ENCODE data around the gene COX15. TPM values are rescaled to one million over a fixed set of nuclear protein-coding genes. Genes with fewer than 3 reads are reported as not detected.

Gene COX15
- total RNA-seq, 4 donors from 2014 or later: 8.0 to 39.0 (median 31.1) TPM

GRCh38 chr10:99700649-99701048, 31.3 kb downstream of the COX15 start:
- Histone ChIP-seq H3K27ac (no peak overlapping the region), H3K9me3 (no peaks in the 10 kb centered on the region), H3K36me3 (peaks cover 0 to 29% (median 8%) of the 10 kb centered on the region in 4 donors), H3K4me1 (no peaks in the 10 kb centered on the region), H3K27me3 (no peaks in the 10 kb centered on the region), H3K4me3 (no peak overlapping the region)
- intact Hi-C loops (cut with DNase I; ENCODE audit: low total_unique reads) (loop anchor here (5.0 kb wide), 1 partner anchor 138 kb away; no protein-coding TSS in a partner anchor), in situ Hi-C loops (cut with MboI; ENCODE audit: low pct_ligation_motif_present in 1 of 4, low pct_unique_long_range_greater_than_20kb in 1 of 4, low sequenced_read_pairs in 3 of 4) (loop anchor here in 1 of 4 donors (25.0 kb wide), 1 partner anchor 313 kb away; no protein-coding TSS in a partner anchor)
- TF ChIP-seq POLR2A (IDR thresholded peaks at IDR 0.05) (no peak), CTCF (IDR thresholded peaks at IDR 0.05) (no peak), POLR2AphosphoS5 (IDR thresholded peaks at IDR 0.05) (no peak), EP300 (IDR thresholded peaks at IDR 0.05; ENCODE audit: low read depth) (no peak)
- WGBS, 2 donors (ENCODE audit: low coverage in 1 of 2): 90 to 100% methylated on average over 2 to 4 of the region's 4 CpGs
- no peak for DNase-seq

- no peaks in the 10 kb centered on the region for H3K27me3 ChIP-seq
- H3K4me3 ChIP-seq: no peak overlapping the region
- H3K27ac ChIP-seq: no peak overlapping the region
- WGBS, 2 donors (ENCODE audit: low coverage in 1 of 2): 87 to 90% methylated on average over 6 to 8 of the region's 8 CpGs
- TF ChIP-seq POLR2A (IDR thresholded peaks at IDR 0.05): no peak
- TF ChIP-seq EP300 (IDR thresholded peaks at IDR 0.05; ENCODE audit: low read depth): no peak
- H3K36me3 ChIP-seq: peaks cover 0 to 29% (median 7%) of the 10 kb centered on the region in 4 donors
- intact Hi-C loops (cut with DNase I; ENCODE audit: low total_unique reads): no loop called here
- no peaks in the 10 kb centered on the region for H3K4me1 ChIP-seq
- in situ Hi-C loops (cut with MboI; ENCODE audit: low pct_ligation_motif_present in 1 of 4, low pct_unique_long_range_greater_than_20kb in 1 of 4, low sequenced_read_pairs in 3 of 4): no loop called here
- no peak for DNase-seq
- H3K9me3 ChIP-seq: no peaks in the 10 kb centered on the region
Measured at GRCh38 chr10:99698504-99699080, 33.3 kb downstream of the COX15 start.

- intact Hi-C loops (cut with DNase I; ENCODE audit: low total_unique reads) (no loop called here), in situ Hi-C loops (cut with MboI; ENCODE audit: low pct_ligation_motif_present in 1 of 4, low pct_unique_long_range_greater_than_20kb in 1 of 4, low sequenced_read_pairs in 3 of 4) (no loop called here)
- Histone ChIP-seq H3K36me3 (peaks cover 0 to 39% (median 7%) of the 10 kb centered on the region in 4 donors), H3K4me1 (no peaks in the 10 kb centered on the region), H3K4me3 (no peak overlapping the region), H3K9me3 (no peaks in the 10 kb centered on the region), H3K27me3 (no peaks in the 10 kb centered on the region), H3K27ac (no peak overlapping the region)
- 93 to 100% methylated on average over 2 to 6 of the region's 6 CpGs for WGBS, 2 donors (ENCODE audit: low coverage in 1 of 2)
- TF ChIP-seq EP300 (IDR thresholded peaks at IDR 0.05; ENCODE audit: low read depth): no peak
- TF ChIP-seq POLR2A (IDR thresholded peaks at IDR 0.05): no peak
- TF ChIP-seq POLR2AphosphoS5 (IDR thresholded peaks at IDR 0.05): no peak
- no peak for TF ChIP-seq CTCF (IDR thresholded peaks at IDR 0.05)
- no peak for DNase-seq
Measured at GRCh38 chr10:99695761-99696160, 36.2 kb downstream of the COX15 start.

- 86 to 93% methylated on average over 3 of the region's 3 CpGs for WGBS, 2 donors (ENCODE audit: low coverage in 1 of 2)
- TF ChIP-seq POLR2A (IDR thresholded peaks at IDR 0.05): no peak
- H3K36me3 ChIP-seq: peaks cover 0 to 39% (median 7%) of the 10 kb centered on the region in 4 donors
- H3K9me3 ChIP-seq: no peaks in the 10 kb centered on the region
- in situ Hi-C loops (cut with MboI; ENCODE audit: low pct_ligation_motif_present in 1 of 4, low pct_unique_long_range_greater_than_20kb in 1 of 4, low sequenced_read_pairs in 3 of 4) (no loop called here), intact Hi-C loops (cut with DNase I; ENCODE audit: low total_unique reads) (no loop called here)
- H3K4me1 ChIP-seq: no peaks in the 10 kb centered on the region
- DNase-seq: no peak
- H3K27ac ChIP-seq: no peak overlapping the region
- no peak overlapping the region for H3K4me3 ChIP-seq
- no peaks in the 10 kb centered on the region for H3K27me3 ChIP-seq
Measured at GRCh38 chr10:99693933-99694583, 37.9 kb downstream of the COX15 start.

- intact Hi-C loops (cut with DNase I; ENCODE audit: low total_unique reads): no loop called here
- no peak for DNase-seq
- TF ChIP-seq POLR2AphosphoS5 (IDR thresholded peaks at IDR 0.05): no peak
- TF ChIP-seq CTCF (IDR thresholded peaks at IDR 0.05): no peak
- TF ChIP-seq POLR2A (IDR thresholded peaks at IDR 0.05): no peak
- TF ChIP-seq EP300 (IDR thresholded peaks at IDR 0.05; ENCODE audit: low read depth): no peak
- Histone ChIP-seq H3K4me1 (peaks cover 0 to 10% (median 3%) of the 10 kb centered on the region in 4 donors), H3K4me3 (no peak overlapping the region), H3K9me3 (no peaks in the 10 kb centered on the region), H3K36me3 (peaks cover 0 to 17% (median 0%) of the 10 kb centered on the region in 4 donors), H3K27ac (no peak overlapping the region), H3K27me3 (no peaks in the 10 kb centered on the region)
- in situ Hi-C loops (cut with MboI; ENCODE audit: low pct_ligation_motif_present in 1 of 4, low pct_unique_long_range_greater_than_20kb in 1 of 4, low sequenced_read_pairs in 3 of 4): no loop called here
- 97 to 100% methylated on average over 1 of the region's 1 CpG for whole genome bisulfite sequencing, 2 donors (ENCODE audit: low coverage in 1 of 2)
Measured at GRCh38 chr10:99689461-99689860, 42.5 kb downstream of the COX15 start.
